ENCODE measurements around the gene HGFAC.
A peak's percentile ranks its signal among the peaks of the same experiment; 100 is the strongest.
"Not testable (repeated sequence)": the region's sequence is repeated elsewhere in the genome, so short reads cannot be mapped to it uniquely, and the experiment has no call there.

HGFAC gene

DNA sequence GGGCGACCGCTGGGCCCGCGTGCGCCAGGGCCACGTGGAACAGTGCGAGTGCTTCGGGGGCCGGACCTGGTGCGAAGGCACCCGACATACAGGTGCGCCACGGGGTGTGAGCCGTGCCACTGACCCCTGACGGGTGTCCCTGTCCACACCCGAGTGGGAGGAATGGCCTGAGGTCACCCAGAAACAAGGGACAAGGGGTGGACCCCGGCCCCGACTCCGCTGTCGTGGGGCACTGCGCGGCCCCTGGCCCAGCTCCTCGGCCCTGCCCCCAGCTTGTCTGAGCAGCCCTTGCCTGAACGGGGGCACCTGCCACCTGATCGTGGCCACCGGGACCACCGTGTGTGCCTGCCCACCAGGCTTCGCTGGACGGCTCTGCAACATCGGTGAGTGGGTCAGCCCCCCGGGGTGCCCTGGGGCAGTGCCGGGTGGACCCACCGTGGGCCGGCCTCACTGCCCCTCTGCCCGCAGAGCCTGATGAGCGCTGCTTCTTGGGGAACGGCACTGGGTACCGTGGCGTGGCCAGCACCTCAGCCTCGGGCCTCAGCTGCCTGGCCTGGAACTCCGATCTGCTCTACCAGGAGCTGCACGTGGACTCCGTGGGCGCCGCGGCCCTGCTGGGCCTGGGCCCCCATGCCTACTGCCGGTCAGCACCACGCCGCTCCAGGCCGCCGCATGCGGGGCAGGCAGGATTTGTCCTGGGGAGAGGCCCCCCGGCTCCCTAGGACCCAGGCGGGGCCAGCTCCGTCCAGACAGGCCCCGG lies 2.8 kb downstream of the HGFAC start:
- no peak for DNase-seq

DNA sequence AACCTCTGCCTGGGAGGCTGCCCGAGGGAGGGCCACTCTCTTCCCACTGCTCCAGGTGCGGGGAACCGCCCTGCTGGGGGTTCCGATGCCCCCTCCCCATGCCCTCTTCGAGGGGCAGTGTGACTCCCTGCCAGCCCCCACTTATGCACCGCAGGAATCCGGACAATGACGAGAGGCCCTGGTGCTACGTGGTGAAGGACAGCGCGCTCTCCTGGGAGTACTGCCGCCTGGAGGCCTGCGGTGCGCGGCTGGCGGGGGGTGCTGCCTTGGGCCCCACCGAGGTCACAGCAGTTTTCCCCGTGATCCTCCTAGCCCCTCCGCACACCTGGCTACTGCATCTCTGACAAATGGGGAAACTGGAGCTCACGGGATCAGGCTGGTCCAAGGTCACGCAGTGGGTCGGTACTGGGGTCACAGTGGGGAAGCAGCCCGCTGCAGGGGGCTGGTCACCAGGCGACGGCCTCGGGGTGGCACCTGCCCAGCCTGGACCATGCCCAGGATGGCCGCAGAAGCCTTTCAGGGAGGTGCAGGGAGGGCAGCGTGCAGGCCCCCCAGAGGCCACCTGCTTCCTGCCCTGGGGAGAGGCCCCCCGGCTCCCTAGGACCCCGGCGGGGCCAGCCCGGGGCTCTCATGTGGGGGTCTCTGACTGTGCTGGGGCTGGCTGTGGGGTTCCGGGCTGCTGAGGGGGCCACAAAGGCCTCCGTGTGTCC lies 3.5 kb downstream of the HGFAC start:
- no peak for DNase-seq

DNA sequence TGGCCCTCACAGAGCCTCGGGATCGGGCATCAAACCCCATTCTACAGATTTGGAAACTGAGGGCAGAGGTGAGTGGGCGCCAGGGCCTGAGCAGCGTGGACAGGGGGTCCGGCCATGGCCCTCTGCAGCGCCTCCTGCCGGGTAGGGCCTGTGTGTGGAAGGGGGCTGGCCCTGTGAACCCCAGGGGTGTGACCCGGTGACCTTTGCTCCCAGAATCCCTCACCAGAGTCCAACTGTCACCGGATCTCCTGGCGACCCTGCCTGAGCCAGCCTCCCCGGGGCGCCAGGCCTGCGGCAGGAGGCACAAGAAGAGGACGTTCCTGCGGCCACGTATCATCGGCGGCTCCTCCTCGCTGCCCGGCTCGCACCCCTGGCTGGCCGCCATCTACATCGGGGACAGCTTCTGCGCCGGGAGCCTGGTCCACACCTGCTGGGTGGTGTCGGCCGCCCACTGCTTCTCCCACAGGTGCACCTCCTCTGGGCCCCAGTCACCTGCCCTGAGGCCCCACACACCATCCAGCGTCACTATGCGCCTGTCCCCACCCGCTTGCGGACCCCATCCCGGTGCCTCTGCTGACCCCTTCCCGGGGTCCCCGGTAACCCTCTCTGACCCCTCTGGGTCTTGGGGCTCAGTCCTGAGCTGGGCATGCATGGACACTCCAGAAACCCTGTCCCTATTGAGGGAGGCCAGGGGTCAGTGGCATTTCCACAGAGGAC lies 4.2 kb downstream of the HGFAC start:
- no peak for DNase-seq

DNA sequence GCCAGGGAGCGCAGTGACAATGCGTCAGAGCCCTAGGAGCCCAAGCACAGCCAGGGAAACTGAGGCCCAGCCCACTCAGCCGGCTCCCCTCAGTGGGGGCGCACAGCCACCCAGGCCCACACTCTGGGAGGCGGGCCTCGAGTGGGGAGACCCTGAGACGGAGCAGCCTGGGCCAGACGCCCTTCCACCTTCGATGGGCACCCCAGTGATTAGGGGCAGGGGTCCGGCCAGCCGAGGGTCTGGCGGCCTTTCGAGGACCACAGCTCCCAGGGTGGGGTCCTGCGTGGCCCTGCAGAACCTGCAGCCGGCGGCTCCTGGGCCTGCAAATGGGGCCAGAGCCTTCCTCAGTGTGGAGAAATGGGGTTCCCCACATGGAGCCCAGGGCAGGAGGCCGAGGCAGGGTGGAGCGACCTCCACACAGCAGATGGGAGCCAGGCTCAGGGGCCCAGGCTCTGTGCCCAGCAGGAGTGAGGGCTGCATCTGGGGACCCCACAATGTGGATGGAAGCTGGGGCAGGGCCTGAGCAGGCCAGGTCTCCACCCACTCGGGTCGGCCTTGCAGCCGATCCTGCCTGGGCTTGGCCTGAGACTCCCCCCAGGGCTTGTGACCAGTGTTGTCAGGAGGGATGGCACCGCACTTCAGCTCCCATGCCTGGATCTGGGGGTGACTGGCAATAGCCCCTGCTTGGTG lies 5.0 kb downstream of the HGFAC start:
- DNase-seq: no peak

DNA sequence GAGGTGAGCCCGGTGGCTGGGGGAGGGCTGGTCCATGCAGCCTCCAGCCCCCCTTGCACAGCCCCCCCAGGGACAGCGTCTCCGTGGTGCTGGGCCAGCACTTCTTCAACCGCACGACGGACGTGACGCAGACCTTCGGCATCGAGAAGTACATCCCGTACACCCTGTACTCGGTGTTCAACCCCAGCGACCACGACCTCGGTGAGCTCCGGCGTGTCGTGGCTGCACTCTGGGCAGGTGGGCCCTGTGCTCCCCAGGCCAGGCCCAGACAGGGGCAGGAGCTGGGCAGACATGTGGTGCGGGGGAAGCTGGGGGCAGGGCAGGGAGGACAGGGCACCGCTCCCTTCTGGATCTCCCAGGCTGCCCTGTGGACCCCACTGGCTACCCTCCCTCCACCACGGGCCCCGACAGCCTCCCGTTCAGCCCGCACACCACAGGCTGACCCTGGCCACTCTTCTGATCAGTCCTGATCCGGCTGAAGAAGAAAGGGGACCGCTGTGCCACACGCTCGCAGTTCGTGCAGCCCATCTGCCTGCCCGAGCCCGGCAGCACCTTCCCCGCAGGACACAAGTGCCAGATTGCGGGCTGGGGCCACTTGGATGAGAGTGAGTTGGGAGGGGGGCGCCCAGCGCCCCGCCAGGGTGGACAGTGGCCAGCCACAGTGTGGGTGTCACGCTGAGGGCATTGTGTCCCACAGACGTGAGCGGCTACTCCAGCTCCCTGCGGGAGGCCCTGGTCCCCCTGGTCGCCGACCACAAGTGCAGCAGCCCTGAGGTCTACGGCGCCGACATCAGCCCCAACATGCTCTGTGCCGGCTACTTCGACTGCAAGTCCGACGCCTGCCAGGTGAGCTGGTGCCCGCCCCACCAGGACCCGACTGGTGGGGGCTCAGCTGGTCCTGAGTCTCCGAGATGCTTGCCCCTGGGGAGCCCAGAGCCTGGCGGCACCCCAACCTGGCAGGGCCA lies 5.9 kb downstream of the HGFAC start:
- no peak for DNase-seq

DNA sequence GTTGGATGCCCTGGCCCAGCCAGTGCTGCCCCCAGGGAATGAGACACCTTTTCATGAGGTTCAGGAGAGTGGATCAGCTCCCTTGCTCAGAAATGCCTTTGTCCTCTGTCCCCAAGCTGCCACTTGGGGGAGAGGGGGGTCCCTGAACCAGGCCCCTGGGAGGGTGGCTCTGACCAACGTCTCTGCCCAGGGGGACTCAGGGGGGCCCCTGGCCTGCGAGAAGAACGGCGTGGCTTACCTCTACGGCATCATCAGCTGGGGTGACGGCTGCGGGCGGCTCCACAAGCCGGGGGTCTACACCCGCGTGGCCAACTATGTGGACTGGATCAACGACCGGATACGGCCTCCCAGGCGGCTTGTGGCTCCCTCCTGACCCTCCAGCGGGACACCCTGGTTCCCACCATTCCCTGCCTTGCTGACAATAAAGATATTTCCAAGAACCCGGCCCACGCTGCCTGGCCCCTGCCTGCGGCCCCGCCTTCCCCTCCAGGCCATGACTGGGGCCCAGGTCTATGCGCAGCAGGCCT lies 7.3 kb downstream of the HGFAC start:
- no peak for DNase-seq

DNA sequence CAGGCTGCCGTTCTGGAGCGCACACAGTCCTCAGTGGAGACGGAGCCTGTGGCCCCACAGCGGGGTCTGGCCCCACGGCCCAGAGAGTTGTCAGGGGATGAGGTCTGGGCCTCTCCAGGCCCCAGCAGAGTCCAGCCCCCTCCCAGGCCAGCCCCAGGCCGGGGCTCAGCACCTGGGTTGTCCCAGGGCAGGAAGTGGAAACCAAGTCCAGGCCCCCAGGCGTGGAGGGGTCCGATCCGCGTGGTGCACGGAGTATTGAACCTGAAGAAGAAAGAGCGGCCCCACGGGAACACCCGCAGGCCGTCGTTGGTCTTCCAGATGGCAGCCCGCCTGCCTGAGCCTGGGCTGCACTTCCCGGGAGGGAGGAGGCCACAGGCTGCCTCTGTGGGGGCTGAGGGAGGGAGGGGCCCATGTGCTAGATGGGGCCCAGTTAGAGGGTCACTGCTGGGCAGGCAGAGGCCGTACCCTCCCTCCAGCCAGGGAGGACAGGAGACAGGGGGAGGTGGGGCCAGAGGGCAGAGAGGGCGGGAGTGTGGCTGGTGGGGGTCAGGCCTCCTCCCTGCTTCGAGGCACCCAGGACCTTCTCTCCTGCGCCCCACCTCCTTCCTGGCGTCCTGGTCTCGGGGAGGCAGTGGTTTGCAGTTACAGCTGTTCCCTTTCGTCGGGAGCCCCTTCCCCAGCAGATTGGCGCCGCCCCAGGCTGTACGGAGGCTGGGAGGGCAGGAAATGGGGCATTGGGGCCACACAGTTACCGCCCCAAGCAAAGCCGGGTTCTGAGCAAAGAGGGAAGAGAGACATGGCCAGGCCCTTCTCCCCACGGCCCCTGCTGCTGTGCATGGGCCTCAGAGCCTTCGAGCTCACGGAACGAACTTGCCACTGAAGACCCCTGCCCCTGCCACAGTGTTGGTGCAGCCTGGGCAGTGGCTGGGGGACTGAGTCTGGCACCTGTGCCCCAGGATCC lies 8.1 kb downstream of the HGFAC start:
- DNase-seq: no peak

DNA sequence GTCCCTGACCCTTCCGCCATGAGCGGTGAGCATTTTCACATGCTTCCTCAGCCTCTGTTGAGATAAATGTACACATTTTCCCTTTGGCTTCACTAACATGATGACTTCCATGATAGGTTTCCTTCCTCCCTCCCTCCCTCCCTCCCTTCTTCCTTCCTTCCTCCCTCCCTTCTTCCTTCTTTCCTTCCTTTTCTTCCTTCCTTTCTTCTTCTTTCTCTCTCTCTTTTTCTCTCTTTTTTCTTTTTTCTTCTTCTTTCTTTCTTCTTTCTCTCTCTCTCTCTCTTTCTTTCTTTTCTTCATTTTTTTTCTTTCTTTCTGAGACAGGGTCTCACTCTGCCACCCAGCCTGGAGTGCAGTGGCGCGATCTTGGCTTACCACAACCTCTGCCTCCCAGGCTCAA lies 8.9 kb downstream of the HGFAC start:
- no peak for DNase-seq

DNA sequence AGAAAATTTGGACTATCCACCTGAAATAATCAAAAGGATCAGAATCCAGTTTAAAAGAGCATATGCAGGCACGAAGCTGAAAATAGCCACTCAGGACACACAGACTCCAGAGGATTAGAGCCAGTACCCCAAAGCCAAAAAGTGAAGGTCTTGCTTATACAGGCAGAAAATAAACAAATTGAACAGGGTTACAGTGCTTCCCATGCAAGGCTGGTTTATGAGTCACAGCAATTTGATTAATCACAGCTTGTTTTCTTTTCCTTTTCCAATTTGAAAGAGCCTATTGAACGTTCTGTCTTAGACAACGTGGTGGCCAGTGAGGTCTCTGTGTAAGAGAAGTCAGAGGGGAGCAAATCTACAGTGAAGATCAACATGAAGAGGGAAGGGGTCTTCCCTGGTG lies 10.2 kb downstream of the HGFAC start:
- DNase-seq: no peak

DNA sequence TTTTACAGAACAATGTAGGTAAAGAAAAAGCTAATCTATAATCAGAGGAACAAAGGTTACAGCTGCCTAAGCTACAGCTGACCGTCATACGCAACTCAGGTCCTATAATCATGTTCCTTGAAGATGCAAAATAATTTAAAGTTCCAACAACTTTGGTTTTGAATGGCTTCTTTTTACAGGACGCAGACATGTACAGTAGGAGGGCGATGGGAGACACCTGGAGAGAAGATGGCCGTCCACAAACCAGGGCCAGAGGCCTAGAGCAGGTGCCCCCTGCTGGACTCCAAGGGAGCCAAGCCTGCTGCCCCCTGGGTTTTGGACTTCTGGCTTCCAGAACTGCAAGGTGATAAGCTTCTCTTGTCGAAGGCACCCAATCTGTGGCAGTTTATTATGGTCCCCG lies 10.6 kb downstream of the HGFAC start:
- DNase-seq: peak in 1 of 2 experiments; percentile 4

DNA sequence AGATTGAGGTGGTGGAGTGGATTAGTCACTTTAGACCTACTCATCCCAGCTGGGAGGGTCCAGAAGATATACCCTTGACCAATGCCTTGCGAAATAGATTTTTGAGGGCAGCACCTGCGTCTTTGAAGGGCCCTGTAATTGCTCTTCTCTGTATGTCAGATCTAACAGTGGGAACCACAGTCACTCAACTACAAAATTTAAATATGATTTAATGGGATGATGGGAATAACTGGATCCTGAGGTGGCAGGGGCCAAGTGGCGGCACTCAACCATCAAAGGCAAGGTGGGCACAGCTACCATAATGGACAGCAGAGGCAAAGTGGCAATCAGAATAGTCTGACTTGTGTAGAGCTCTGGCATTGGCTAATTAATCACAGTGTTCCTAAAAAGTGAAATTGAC lies 13.8 kb downstream of the HGFAC start:
- not testable (repeated sequence) for DNase-seq

DNA sequence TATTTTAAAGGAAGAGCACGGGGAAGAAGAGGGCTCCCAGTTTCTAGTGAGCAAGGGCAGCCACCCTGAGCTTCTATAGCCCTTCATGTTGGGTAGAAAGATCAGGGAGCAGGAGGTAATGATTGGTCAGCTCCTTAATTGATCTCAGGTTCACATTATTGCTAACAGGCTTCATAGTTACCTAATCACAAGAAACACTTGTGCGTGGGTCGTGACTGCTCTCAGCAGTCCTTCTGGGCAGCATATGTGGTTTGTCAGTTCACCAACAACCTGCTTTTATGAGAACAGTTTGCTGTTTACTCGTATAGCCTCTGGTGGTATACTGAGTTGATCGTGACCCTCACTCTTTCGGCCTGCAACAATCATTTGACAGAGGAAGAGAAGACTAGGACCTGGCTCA lies 16.6 kb downstream of the HGFAC start:
- no peak for DNase-seq

DNA sequence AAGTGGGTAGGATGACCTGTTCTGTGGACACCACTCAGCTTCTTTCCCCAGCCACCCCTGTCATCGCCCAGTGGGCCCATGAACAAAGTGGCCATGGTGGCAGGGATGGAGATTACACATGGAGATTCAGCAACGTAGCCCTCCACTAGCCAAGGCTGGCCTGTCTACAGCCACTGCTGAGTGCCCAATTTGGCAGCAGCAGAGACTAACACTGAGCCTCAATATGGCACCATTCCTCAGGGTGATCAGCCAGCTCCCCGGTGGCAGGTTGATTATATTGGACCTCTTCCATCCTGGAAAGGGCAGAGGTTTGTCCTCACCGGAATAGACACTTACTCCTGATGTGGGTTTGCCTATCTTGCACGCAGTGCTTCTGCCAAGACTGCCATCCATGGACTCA lies 17.4 kb downstream of the HGFAC start:
- DNase-seq: not testable (repeated sequence)

DNA sequence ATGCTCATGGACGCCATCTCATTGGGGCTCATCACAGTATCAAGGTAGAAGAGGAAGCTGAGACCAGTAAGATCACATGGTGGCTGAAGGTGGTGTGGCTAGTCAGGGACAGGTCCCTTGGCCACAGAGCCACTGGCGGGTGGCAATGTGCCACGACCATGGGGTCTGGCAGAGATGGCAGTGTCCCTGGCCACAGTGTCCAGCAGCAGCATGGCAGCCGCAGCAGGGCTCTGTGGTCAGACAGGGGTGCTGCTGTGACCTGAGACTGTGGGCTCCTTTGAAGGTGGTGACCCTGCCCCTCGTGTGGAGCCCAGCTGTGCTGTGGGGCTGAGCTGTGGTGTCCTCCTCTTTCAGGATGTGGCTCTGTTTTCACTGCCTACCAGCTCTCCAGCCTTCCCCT lies 19.2 kb downstream of the HGFAC start:
- no peak for DNase-seq

DNA sequence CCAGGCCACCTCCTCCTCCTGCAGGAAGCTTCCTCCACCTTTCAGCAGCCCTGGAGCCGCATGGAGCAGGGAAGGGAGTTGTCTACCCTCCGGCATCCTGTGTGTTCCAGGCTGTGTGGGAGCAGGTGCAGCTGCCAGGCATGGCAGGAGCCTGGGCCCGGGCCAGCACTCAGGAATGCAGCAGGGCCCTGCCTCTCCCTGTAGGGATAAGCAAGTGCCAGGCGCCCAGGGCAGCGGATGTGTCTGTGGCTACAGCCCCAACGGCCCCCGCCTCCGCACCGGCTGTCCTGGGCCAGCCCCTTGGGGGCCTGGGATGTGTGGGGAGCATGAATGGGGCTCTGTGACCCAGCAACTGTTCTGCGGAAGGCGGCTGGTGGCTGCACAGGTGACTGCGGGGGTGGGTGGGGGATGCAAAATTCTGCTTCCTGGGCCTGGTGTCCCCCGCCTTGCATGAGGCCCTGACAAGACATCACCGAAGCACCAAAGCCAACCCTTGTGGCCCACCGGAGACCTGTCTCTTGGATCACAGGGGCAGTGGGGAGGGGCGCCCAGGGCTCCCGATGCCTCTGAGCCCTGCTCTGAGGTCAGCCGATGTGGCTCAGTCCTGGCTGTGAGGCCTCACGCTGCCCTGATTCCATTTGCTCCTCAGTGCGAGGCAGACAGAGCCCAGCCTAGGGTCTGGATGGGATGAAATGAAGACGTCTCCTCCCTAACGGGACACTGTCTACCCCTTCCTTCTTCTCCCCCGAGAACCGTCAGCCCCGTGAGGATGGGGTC lies 19.9 kb downstream of the HGFAC start:
- DNase-seq: no peak

DNA sequence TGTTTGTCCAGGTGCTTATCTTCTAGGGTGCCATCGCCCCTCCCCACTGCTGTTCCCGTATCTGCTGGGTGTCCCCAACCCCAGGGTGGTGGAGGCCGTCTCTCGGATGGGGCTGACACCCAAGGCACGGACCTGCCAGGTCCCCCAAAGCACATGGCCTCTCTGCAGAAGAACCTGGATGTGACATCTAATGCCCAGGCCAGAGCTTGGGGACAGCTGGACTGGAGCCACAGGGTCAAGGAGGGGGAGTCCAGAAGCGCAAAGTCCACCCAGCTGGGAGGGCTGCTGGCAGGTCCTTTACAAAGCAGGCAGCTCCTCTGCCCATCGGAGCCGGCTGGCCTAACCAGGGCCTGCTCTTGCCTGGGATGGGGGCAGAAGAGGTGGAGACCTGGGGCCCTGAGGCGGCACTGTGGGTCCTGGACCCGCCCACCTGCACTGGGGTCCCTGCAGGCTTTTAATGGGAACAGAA lies 20.6 kb downstream of the HGFAC start:
- no peak for DNase-seq

DNA sequence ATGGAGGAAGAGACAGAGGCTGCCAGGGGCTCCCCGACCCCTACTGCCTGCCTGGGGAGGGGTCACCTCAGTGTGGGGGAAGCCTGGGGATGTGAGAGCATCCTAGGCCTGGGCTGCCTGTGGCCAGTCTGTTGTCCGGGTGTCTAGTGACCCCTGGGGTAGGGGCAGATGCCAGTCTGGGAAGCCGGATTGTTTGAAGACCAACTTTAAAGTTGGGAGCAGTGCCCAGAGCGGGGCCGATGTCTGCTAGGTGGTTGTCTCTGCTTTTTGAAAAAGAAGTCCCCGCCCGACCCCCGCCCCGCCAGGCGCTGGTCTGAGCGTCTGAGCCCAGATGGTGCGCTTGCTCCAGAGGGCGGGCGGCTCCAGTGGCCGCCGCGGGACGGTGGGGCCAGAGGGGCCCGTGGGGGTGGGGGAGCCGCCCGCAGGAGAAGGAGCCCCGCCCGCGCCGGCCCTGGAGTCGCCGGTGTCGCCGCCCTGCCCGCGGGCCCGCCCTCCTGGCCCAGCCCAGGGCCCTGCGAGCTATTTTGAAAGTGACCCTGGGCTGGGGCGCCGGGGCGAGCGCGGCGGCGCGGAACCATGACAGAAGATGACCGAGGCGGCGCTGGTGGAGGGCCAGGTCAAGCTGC lies 21.1 kb downstream of the HGFAC start, which contains the start of gene DOK7:
TSS of gene DOK7 (plus strand) at position 517 of the 626 bp plus-strand sequence. CDS start at position 587, 70 bp downstream.
- DNase-seq: no peak

DNA sequence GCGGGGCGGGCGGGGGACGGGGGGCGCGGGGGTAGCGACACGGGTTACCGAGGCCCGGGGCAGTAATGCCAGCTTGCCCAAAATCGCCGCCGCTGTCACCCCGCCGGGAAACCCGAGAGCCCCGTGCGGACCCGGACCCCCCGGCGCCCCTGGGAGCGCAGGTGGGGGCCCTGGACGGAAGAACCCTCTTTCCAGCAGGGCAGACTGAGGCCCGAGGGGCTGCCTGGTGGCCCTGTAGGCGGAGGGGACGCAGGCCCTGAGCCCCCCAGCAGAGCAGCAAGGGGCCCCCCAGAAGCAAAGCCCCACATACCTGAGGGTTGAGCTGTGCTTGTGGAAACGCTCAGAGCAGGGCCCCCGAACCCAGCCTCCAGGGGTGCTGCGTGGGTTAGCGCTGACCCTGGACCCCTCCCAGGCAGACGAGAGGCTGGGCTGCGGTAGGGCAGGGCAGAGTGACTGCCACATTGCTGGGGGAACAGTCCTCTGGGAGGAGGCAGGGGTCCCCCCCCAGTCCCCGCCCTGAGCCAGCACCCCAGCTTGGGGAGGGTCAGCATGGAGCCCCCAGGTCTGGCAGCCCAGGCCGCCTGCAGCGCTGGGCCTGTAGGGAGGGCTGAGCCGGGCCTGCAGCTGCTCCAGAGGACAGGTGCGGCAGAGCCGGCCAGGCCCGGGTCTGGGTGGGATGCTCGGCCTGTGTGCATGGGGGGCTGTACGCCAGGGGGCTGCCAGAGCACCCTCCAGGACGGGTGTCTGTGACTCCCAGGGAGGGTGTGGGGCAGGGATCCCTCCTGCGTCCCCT lies 22.0 kb downstream of the HGFAC start:
- no peak for DNase-seq

All from SW 1271 (cell line).